SKM-1 treated with dmso at 0.1 percent for 144 hours (cell line): Measurements from ENCODE around the gene SLC7A5.
"Not testable (repeated sequence)": the region's sequence is repeated elsewhere in the genome, so short reads cannot be mapped to it uniquely, and the experiment has no call there.

ENCODE experiments used
- DNase-seq: peaks from one replicate; lab custom pipeline; 2025; ENCODE audit not compliant: unreplicated experiment; lab: John Stamatoyannopoulos, UW

SLC7A5 gene

GRCh38 chr16:87802670-87803069 lies 66.6 kb downstream of the SLC7A5 start:
- no peak for DNase-seq

GRCh38 chr16:87801679-87802259 lies 67.5 kb downstream of the SLC7A5 start:
- DNase-seq, result no peak

GRCh38 chr16:87800497-87800896 lies 68.8 kb downstream of the SLC7A5 start:
- DNase-seq, result no peak

DNA sequence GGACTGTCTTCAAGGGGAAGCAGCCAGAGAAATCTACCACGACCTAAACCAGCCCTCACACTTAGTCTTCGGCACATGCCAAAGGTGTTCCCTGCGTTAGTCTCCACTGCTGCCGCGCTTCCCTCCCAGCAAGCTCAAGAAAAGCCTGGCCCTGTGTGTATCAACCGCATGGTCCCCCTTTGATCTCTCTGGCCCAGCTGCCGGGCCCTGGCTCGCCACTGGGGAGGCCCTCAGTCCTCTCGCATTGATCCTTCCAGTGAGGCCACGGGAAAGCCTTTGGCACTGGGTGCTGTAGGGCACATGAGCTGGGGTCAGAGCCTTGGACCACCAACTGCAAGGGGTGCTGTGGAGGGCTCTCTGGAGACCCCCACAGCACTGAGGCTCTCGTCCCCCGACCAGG lies 74.0 kb downstream of the SLC7A5 start:
- DNase-seq, result no peak

DNA sequence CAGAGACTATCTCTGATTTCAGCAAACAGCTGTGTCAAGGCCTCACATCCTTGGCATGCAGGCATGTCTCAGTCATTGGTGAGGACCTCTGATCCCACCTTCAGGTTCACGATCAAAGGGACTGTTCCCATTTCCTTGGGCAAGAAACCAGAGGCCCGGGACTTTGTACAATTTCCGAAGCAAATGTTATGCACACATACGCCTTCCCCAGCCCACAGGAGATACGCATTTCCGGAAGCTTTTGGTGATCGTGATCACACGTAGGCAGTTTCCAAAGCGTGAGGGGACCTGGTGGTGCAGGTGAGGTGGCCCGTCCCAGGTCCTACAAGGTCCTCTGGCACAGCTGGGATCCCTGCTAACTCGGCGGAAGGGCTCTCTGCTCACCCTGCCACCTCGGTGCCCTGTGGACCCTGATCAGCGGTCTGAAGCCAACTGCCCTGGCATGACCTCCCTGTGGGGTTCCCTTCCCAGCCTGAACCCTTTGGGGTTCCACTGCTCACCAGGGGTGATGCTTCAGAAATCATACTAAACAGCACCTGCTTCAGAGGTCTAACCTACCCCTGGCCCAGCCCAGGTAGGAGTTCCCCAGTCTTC lies 74.7 kb downstream of the SLC7A5 start:
- no peak for DNase-seq

- no peak for DNase-seq
These were observed 77.1 kb downstream of the SLC7A5 start for GRCh38 chr16:87792205-87792565.

DNA sequence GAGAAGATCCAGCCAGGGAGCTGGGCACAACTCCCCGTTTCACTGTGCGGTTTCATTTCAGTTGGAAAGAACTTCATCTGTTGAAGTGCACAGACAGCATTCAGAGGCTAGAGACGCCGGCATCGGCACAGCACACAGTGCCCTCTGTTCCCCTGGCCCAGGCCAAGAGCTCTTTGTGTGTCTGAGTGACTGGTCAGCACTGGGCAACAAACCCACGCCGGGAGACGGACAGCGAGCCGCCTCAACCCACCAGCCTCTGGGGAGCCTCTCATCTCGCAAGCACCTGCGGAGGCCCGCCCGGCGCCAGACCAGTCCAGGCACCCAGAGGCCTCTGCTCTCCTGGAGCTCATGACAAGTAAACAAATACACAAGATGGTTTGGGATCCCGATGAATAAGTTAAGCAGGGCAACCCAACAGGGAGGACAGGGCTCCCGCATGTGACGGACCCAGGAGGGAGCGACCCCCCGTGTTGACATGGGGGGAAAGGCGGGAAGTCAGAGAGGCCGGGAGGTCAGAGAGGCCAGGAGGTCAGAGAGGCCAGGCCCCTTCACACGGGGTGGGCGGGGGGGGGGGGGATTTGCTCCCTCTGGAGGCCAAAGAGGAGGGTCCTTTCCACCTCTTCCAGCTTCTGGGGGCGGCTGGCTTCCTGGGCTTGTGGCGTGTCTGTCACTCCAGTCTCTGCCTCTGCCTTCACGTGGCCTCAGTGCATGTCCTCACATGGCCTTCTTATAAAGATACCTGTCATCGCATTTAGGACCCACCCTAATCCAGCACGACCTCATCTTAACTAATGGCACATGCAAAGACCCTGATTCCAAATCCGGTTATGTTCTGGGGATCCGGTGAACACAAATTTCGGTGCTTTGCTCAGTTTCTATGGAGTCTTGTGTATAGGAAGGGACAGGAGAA lies 77.8 kb downstream of the SLC7A5 start:
- DNase-seq, result no peak

DNA sequence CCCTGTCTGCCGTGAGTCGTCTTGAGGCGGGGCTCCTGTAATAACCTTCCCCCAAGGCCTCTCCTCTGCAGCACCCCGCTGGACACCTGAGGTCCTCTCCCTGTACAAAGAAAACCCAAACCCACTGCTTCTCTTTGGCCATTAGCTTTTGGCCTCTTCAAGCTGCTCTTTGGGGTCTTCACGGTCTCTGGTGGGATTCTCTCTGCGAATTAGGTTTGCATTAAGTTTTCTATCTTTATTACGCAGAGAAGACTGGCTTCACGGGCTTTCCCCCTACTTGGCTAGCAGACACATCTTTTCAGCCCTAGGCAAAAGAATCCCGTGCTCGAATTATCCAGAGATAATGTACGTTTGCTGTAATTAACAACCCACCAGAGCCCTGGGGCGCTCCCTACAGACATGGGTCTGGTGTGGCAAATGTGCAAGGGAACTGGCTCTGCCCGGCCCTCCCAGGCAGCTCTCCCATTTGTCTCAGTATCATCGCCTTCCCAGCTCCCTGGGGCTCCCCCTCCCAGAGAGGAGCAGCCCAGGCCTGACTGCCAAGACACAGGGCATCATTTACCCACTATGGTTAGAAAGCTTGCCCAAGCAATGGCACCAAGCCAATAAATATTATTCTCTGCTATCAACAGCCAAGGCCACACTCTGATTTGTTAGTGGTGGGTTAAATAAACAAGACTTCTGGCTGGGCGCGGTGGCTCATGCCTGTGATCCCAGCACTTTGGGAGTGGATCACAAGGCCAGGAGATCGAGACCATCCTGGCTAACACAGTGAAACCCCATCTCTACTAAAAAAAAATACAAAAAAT lies 78.8 kb downstream of the SLC7A5 start:
- no peak for DNase-seq

DNA sequence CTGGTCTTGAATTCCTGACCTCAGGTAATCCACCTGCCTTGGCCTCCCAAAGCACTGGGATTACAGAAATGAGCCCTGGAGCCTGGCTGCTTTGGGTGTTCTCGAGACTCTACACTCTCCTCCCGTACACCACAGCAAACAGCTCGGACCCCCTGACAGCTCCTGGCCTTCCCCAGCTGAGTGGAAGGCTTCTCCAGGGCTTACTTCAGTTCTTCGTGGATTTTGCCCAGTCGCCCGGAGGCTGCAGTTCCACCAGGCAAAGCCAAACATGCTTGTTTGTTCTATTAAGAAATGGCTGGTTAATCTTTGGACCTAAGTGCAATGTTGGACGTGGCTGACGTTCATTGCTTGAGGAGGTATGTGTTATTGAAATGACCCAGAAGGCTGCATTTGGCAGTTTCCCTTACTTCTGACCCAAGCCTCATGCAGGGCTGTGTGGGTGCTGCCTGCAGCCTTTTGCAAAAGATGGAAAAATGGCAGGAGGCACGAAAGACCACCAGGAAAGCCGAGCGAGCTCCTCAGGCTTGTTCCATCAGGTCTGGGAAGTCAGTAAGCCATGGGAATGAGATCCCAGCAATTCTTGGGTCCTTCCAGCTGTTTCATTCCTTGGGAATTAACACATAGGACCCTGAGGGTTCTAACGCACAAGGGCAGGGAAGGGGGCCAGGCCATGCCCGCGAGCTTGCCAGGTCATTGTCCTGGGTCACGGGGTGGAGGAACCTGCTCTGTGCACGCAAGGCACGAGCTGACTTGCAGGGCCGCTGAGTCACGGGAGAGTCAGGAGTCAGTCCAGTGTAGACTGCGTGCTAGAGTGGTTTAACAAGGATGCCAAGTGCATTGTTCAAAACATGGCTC lies 79.6 kb downstream of the SLC7A5 start:
- no peak for DNase-seq

- not testable (repeated sequence) for DNase-seq
These were observed 80.4 kb downstream of the SLC7A5 start for GRCh38 chr16:87788730-87789436.

DNA sequence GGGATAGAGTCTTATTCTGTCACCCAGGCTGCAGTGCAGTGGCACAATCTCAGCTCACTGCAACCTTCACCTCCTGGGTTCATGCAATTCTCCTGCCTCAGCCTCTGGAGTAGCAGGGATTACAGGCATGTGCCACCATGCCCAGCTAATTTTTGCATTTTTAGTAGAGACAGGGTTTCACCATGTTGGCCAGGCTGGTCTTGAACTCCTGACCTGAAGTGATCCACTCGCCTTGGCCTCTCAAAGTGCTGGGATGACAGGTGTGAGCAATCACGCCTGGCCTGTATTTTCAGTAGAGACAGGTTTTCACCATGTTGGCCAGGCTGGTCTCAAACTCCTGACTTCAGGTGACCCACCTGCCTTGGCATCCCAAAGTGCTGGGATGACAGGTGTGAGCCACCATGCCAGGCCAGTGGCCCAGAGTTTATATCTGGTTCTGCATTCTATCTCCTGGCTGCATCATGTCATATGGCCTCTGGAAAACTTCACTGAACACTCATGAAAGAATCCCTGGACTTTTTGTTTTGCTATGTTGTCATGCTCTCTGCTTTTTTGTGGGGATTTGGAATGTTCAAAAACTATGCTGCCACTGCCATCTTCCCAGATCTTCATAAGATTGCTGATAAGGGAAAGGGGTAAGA lies 81.7 kb downstream of the SLC7A5 start:
- not testable (repeated sequence) for DNase-seq

- DNase-seq, result no peak
These were observed 84.5 kb downstream of the SLC7A5 start for GRCh38 chr16:87784812-87785211.

- DNase-seq, result no peak
These were observed 87.3 kb downstream of the SLC7A5 start for GRCh38 chr16:87782033-87782432.

GRCh38 chr16:87780385-87780989 lies 88.8 kb downstream of the SLC7A5 start:
- peak; percentile 99 for DNase-seq
